Renal pelvis (tissue), 4 donors: ENCODE data around the gene CREB5. TPM values are rescaled to one million over a fixed set of nuclear protein-coding genes. Genes with fewer than 3 reads are reported as not detected.
"Not testable (repeated sequence)": the region's sequence is repeated elsewhere in the genome, so short reads cannot be mapped to it uniquely, and the experiment has no call there.

Source experiments
- DNase-seq: peaks from one replicate; pipeline ENCODE4 v3.0.0-alpha.2; 2013
- polyA plus RNA-seq, 3 donors: library from polyadenylated mRNA; unstranded; fragments of 120-200 nt; gene quantifications; one replicate each; pipeline ENCODE4 v1.2.1, GENCODE V29; 2013; ENCODE audit not compliant: insufficient read length in 3 of 3

CREB5 gene
- polyA plus RNA-seq, 3 donors, result 11.0 to 11.9 (median 11.6) TPM

DNA sequence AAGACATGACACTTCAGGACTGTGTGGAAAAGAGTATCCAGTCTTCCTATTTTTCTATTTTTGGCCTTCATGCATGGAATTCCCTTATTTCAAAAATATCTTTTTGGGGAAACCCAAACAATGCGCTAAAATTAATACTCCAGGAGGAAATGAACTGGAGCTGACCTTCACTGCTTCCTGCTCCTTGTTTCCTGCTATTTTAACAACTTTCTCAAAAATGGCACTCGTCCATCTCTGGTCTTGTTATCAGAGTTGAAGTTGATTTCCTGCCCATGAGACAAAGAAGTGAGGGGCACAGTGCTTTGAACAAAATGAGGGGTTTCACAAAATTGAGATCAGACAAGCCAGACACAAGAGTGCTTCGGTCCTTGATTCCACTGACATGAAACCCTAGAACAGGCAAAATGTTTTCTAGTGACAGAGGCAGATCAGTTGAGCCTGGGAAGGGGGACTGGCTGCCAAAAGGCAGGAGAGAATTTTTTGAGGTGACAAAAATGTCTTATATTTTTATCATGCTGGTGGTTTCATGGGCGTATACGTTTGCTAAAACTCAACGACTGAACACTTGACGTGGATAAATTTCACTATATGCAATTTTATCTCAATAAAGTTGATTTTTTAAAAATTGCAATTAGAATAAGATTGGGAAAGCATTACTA is 193.2 kb downstream of the CREB5 start:
- DNase-seq, result no peak

DNA sequence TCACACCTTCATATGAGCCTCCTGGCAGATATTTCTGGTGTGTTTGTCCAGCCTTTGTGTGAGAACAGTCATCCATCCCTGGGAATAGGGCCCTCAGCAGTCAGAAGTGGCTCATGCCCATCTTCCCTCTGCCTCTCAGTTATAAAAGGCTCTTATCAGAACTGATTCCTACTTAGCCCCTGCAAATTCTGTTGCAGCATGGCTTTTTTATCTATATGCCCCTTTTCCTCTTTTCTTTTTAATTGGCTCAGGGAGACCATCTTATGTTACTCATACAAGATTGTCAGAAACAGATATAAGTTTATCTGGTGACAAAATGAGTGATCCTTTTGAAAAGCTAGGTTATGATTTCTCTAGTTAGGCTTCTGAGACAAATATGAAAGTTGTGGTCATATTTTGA is 194.1 kb downstream of the CREB5 start:
- no peak for DNase-seq

DNA sequence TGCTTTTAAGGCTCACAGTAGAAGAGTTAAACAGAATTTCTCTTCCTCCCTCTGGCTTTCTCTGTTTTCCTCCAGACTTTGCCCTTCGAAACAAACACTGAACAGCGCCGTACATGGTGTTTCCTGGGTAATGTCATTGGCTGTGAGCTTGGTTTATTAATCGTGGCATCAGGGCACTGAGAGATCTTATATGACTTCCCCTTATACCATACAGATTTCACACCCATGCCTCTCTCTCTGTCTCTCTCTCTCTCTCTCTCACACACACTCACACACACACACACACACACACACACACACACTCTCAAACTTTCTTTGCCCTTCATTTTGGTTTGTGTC is 195.5 kb downstream of the CREB5 start:
- no peak for DNase-seq

DNA sequence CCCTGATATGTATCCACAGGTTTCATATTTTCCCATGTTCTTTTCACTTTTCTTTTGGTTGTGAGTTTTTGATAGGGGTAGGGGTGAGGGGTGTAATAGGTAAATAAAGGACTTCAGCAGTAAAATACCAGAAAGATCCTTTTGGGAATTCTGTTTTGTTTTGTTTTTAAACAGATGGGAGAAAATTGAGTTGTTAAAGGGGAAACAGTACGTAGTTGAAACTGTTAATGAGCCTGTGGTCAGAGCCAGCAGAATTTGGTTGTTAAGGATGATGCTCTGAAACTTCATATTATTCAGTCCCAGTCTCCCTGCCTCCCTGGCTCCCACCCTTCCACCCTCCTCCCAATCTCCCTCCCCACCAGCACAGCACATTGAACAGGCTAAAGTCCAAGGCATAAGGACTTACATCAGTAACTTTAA is 195.9 kb downstream of the CREB5 start:
- no peak for DNase-seq

DNA sequence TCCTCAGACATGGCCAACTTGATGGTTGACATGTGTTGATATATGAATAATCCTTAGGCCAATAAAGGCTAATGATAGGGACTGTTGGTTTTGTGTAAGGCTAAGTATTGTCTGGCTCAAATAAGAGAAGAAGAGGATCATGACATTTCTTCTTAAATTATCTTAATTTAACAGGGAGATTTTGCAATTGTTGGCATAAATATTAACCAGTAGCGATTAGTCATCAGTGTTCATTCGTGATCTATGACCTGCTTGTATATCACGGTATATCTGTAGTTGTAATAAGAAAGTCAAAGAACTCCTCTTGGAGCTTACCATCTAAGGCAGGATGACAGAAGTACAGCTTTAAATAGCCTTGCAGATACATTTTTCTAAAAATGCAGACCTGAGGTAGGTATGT is 196.4 kb downstream of the CREB5 start:
- no peak for DNase-seq

DNA sequence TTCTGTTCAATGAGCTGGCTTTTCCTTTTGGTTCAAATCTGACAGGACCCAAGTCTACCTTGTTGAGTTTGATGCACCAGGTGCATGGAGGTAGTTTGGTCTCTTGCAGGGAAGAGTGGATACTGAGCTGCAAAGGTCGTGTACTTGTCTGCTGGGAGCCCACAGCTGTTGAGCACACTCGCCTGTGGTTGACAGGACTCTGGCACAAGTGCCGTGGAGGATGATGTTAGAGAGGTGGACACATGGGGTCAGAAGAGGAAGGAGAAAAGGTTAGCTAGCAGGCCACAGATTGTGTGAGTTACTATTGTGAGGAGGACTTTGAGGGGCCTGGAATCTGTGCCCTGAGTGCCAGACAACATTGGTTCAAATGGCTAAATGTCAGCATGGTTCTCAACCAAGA is 197.3 kb downstream of the CREB5 start:
- DNase-seq, result no peak

DNA sequence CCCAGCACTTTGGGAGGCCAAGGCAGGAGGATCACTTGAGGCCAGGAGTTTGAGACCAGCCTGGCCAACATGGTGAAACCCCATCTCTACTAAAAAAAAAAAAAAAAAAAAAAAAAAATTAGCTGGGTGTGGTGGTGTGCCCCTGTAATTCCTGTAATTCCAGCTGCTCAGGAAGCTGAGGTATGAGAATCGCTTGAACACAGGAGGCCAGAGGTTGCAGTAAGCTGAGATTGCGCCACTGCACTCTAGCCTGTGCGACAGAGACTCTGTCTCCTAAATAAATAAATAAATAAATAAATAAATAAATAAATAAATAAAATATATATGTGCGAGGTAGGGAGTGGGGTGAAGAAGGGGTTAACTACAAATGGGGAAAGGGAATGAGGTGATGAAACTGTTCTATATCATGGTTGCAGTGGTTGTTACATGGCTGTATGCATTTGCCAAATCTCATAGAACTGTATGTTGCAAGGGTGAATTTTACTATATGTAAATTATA is 199.1 kb downstream of the CREB5 start:
- not testable (repeated sequence) for DNase-seq

DNA sequence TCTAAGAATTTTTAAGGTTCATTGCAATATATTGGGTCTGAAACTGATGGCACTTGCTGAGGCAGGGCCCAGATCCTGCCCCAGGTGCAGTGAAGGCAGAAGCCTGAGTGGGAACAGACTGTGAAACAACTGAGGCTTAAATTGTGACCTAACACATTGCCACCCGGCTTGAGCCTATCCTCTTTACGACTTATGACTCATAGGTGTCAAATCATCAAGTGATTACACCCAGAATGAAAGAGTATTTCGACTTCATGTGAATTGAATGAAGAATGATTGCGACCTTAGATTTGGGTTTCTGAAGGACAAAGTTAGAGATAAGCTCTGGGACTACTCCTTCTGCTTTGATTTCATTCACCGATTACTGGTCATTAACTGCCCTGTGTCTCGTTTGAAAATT is 200.9 kb downstream of the CREB5 start:
- DNase-seq, result no peak

DNA sequence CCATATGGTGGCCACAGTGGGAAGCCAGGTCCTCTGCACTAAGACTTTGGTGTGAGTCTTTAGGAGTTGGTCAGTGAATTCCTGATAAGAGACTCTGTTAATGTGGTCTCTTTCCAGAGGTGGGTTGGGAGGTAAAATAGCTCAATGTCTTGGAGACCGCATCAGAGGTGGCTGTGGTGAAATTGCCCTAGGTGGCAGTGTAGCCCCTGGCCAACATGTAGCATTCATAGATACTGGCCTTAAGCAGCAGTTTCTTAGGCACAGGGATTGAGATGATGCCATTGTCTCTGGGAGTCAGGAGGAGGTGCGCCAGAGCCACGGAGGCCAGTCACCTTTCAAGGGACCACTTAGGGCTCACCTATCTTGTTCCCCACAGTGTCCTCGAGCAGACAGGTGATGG is 202.8 kb downstream of the CREB5 start:
- DNase-seq, result no peak

DNA sequence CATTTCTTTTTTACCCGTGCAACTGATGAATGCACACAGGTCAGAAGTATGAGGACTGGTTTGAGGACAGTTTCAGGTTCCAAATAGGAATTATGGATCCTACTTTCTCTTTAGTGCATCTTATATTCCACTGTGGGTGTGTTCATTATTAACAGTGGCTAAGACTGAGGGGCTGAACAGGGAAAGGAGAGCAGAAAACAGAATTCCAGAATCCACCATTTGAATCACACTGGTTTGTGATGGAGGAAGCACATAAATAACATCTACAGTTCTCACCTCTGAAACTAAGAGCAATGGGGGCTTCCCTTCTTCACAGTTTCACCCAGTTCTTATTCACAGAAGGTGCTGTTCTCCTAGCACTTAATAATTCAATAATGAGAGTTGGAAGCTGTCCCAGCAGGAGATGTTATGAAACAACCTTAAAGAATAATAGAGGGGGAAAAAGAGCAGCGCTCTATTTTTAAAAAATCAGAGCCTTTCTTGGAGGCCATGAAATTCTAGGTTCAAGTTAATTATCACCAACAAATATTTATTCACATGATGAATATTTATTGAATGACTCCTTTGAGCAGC is 205.1 kb downstream of the CREB5 start:
- DNase-seq, result no peak

DNA sequence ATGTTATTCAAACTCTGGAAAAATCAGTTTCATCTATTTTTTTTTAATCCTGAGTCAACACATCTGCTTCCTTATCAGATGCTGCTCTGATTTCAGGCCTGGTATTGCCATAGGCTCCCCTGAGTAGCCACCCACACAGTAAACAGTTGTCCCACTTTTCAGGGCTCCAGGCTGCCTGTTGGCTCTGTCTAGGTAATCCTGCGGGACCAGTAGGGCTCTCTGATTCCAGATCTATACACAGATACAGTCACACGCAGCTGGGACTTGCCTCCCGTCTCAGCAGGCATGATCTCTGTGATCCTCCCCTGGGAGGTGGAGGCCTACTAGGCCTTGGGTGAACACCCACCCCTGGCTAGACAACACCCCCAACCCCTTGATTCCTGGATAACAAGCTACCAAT is 206.1 kb downstream of the CREB5 start:
- DNase-seq, result no peak

DNA sequence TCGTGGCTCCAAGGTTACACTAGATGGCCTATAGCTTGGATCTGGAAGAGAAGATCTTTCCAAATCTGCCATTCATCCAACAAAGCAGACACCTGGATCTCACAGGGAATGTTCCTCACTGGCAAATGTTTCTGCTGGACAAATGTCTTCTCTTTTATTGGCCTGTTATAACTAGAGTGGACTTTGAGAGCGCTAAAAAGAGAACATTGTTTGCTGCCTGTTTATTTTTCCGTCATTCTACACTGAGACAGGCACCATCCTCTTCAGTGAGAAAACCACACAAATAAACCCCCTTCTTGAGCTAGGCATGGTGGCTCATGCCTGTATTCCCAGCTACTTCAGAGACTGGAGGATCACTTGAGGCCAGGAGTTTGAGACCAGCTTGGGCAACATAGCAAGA is 206.9 kb downstream of the CREB5 start:
- no peak for DNase-seq

DNA sequence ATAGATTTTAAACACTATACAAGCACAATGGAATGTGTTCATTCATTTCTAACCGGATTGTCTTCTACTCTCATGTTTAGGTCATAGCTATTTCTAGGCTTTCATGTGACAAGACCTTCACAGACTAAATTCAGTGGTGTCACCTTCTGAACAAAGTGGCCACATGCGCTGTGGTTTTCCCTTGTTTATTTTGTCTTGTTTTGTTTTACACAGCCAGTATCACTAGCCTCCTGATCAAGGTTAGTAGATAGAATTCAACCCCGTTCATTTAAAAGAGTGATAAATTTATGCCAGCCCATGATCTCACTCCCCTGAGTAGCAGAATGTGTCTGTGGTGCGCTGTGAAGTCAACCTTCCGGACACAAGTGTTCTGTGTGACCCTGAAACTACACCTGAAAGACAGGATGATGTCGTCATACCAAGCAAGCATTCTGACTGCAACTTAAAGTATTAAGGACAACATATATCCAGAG is 209.1 kb downstream of the CREB5 start:
- DNase-seq, result no peak

DNA sequence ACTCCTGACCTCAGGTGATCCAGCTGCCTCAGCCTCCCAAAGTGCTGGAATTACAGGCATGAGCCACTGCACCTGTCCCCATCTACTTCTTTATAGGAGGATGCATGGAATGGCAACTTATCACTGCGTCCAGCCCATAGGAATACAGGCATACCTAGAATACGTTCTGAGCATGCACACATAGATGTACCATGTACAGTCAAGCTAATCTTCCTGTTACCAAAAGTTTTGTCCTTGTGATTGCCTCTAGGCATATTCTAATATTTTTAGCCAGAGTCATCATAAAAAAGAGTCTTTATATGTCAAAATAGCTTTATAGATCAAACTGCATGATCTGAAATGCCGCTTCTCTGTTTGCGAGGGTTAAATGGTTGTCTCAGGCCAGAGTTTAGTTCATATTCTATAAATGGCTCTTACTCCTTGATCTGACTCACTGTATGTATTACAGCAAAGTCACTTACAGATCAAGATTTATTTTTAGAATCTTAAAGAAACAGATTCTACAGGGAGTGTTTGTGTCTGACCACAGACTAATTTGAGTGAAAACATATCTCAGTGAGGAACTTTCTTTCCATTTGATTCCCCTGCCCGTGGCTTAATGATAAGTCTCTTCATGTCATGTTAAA is 210.9 kb downstream of the CREB5 start:
- no peak for DNase-seq

DNA sequence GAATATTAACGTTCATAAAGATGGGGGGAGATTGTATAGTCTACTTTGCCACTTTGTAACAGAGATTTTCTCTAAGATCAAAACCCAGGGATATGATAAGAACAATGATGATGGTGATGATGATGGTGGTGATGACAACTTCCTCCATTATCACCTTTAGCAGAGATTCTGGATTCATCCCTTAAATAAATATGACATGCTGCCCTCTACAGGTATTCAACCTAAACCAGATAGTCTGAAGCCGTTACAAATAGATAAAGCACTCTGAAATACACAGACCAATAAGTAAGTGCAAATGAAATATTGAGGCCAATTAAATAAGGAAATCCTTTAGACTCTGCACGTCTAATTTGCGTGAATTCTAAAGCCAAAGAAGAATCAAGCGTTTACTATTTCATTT is 211.5 kb downstream of the CREB5 start:
- no peak for DNase-seq

DNA sequence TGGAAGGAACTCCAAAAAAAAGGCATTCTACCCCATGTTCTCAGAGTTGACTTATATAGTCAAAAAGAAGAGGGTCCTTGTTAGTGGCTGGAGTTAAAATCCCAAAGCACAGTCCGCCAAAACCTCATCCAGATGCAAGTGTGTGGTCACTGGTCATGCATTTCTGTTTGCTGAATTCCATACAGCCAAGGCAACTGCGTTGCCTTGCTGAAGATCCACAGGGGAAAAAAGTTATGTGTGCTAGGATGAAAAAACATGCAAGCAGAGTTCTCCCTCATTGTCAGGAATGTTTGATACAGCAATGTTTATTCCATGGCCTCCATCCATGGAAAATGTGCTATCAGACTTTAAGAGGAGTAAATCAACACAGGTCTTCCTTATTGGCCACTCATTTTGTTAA is 213.1 kb downstream of the CREB5 start:
- no peak for DNase-seq

DNA sequence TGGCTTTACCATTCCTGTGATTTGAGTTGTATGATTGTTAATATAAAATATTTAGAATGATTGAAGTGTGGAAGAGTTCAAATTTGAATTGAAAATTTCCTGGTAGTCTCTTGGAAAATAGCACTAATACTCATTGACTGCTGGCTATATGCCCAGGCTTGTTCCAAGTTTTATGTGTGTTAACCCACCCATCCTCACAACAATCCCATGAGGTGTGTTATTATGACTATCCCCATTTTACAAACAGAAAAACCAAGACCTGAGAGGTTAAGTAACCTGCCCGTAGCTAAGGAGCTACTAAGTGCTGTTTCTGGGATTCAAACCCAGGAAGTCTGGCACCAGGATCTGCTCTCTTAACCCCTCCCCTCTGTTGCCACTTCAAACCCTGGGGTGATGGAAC is 213.9 kb downstream of the CREB5 start:
- no peak for DNase-seq

DNA sequence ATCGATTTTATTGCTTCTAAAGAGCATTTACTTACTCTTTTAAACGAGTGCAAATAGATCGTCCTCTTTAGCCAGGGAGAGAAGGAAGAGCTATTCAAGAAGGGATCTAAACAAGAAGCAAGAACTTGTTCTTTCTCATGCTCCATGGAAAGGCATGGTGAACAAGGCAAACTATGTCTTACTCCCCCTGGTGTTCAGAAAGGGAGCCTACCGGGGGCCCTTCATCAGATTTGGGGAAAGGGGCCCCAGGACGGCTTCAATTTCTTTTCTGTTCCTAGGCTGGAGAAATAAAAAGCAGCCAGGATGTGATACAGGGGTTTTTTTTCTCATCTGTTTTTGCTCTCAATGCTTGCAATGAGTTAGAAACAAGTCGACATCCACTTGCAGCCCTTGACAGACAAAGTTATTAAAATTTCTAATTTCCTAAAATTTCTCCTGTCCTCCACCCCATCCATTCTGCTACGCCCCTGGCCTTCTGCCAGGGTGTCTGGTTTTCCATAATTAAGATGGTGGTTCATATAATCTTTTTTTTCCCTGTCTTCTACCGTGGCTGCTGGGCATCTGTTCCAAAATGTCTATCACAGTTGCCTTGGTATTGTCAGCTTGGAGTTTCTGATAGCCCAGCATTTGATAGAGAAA is 214.4 kb downstream of the CREB5 start:
- no peak for DNase-seq

DNA sequence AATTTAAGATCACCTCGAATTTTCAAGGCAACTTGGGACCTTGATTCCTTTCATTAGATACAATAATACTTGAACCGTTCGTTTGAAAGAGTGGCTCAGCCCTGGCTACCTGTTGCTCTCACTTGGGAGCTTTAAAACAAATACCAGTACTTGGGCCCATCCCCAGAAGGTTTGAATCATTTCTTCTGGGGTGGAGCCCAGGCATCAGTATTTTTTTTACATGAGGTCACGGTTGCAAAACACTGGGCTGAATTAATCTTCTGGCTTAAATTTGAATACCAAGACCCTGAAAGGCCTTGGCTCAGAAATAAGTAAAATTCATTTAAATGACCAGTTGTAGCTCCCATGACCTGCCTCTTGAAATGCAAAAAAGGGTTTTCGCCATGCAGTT is 214.9 kb downstream of the CREB5 start:
- no peak for DNase-seq

DNA sequence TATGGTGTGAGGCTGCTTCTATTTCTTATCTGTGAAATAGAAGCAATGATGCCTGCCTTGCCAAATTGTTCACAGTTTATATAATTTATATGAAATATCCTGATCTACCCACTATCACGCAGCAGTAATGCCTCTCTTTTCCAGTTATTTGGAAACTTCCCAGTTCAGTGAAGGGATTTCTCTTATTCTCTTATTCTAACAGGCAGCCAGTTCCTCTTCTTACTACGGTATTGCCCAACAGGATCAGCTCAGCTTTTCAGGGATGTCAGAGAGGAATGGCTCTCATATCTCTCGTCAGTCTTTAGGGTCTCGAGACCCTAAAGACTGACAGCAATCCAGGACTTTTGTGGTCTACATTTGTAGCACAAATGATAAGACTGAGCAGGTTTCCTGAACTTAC is 215.6 kb downstream of the CREB5 start:
- DNase-seq, result no peak

DNA sequence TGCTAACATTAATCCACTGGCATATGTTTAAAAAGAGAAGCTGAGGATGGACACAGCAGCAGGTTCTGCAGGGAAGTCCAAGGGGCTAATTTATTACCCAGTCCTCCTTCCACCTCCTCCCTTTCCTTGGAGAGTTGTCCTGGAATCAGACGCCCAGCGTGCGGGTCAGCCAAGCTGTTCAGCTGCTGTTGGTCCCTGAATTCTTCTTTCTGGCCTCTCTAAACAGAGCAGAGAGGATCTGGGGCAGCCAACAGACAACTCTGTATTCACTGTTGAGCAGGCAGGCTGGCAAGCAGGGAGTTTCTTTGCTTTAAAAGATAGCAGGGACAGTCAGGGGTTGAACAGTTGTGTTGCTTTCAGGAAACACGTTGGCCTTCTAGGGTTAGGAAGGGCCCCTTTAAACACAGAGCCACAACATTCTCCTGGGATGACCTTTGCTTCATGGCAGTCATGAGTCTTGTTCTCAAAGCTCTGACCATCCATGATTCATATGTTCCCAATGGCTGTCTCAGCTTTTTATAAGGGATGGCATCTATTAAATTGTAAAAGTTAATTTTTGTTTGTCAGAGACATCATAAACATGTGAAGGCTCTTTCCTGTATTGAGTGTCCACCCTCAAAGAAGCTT is 217.0 kb downstream of the CREB5 start:
- DNase-seq, result no peak

DNA sequence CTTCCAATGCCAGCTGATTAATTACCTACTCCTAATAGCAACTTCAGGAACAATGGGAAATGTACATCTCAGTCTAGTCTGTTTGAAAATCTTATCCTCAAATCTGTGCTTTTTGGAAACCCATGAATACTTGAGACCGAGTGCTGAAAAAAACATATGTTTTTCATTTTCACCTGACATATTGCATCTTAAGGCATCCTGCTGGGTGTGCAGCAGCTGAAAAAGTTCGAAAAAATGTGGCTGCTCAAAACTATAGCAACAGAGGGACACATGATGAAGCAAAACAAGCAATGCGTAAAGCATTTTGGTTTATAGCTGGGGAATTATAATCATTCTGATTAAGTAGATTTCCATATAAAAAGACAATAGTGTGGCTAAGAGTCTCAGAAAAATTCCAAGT is 218.0 kb downstream of the CREB5 start:
- DNase-seq, result no peak

DNA sequence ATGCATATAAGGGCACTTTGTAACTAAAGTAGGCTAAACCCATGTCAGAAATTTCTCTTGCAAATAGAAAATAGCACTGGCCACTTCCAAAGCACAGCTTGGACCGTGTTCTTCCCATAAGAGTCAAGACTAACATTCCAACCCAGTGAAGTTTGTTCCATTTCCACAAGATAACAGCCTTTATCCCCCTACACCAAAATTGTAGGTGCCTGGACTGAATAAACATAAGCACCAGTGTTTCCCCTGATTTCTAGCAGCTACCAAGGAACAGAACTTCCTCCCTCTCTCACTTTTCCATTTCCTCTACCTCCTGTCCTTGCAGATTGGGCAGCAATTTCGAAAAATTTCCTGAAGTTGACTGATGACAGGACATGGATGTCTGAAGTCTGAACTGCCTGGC is 219.7 kb downstream of the CREB5 start:
- DNase-seq, result no peak
